Kidney glomerular epithelial cell (primary cell): ENCODE results near the gene SETDB2.

Source experiments
- DNase-seq: peaks from one replicate; lab custom pipeline; 2025; lab: John Stamatoyannopoulos, UW

SETDB2 gene

GRCh38 chr13:49530457-49530856 is 86.4 kb downstream of the SETDB2 start:
- DNase-seq = no peak

- DNase-seq = peak; percentile 19
These were observed 88.5 kb downstream of the SETDB2 start for GRCh38 chr13:49532593-49532992.

GRCh38 chr13:49533011-49533410 is 88.9 kb downstream of the SETDB2 start:
- no peak for DNase-seq

GRCh38 chr13:49533591-49534269 is 89.7 kb downstream of the SETDB2 start:
- no peak for DNase-seq

- DNase-seq = no peak
These were observed 92.2 kb downstream of the SETDB2 start for GRCh38 chr13:49536144-49536873.

GRCh38 chr13:49538404-49538803 is 94.3 kb downstream of the SETDB2 start:
- DNase-seq = no peak

GRCh38 chr13:49539313-49539712 is 95.2 kb downstream of the SETDB2 start:
- no peak for DNase-seq

- no peak for DNase-seq
These were observed 95.7 kb downstream of the SETDB2 start for GRCh38 chr13:49539746-49540145.

- DNase-seq = peak; percentile 54
These were observed 96.5 kb downstream of the SETDB2 start for GRCh38 chr13:49540552-49540951.

GRCh38 chr13:49543656-49544055 is 99.6 kb downstream of the SETDB2 start:
- no peak for DNase-seq
